Endodermal cell (in vitro differentiated cells): Measurements from ENCODE around the gene ANGEL1. TPM values are rescaled to one million over a fixed set of nuclear protein-coding genes. Genes with fewer than 3 reads are reported as not detected.

Source experiments
- DNase-seq: peaks from one replicate; pipeline ENCODE4 v3.0.0-alpha.2; 2017
- H3K27ac ChIP-seq: 2 replicates; pipeline ENCODE4 v1.5.1; 2013; ENCODE audit warnings: mild to moderate bottlenecking, low read depth, low read length, moderate library complexity
- H3K27me3 ChIP-seq: 2 replicates; pipeline ENCODE4 v1.6.1; 2013; ENCODE audit warnings: mild to moderate bottlenecking, low read length, moderate library complexity; ENCODE audit not compliant: insufficient read depth, control insufficient read depth, poor library complexity, severe bottlenecking
- H3K36me3 ChIP-seq: 2 replicates; pipeline ENCODE4 v1.7.0; 2013; ENCODE audit warnings: mild to moderate bottlenecking, low read length, moderate library complexity; ENCODE audit not compliant: control insufficient read depth, insufficient read depth
- H3K4me1 ChIP-seq: one replicate; pipeline ENCODE4 v1.7.0; 2013; ENCODE audit warnings: low read length; ENCODE audit not compliant: control insufficient read depth, insufficient read depth
- H3K4me3 ChIP-seq: 2 replicates; pipeline ENCODE4 v1.5.1; 2013; ENCODE audit warnings: mild to moderate bottlenecking, low read length, moderate library complexity
- H3K9ac ChIP-seq: 2 replicates; pipeline ENCODE4 v1.6.1; 2013; ENCODE audit warnings: mild to moderate bottlenecking, low read length, moderate library complexity; ENCODE audit not compliant: poor library complexity, severe bottlenecking; ENCODE audit errors: extremely low read depth
- H3K9me3 ChIP-seq: 2 replicates; pipeline ENCODE4 v1.6.1; 2013; ENCODE audit warnings: mild to moderate bottlenecking, low read length, moderate library complexity; ENCODE audit not compliant: control insufficient read depth
- H3K27ac Mint-ChIP-seq: 2 replicates; pipeline ENCODE4 v1.8.0; 2020; ENCODE audit warnings: mixed read lengths
- H3K27me3 Mint-ChIP-seq: 2 replicates; pipeline ENCODE4 v1.8.0; 2021; ENCODE audit warnings: mild to moderate bottlenecking, mixed read lengths; ENCODE audit not compliant: insufficient read depth
- H3K36me3 Mint-ChIP-seq: 2 replicates; pipeline ENCODE4 v1.8.0; 2020; ENCODE audit warnings: low read depth, mixed read lengths
- H3K4me1 Mint-ChIP-seq: 2 replicates; pipeline ENCODE4 v1.8.0; 2020; ENCODE audit warnings: mixed read lengths
- H3K4me3 Mint-ChIP-seq: 2 replicates; pipeline ENCODE4 v1.8.0; 2020; ENCODE audit warnings: mild to moderate bottlenecking, moderate library complexity, mixed read lengths
- H3K9me3 Mint-ChIP-seq: 2 replicates; pipeline ENCODE4 v1.8.0; 2020; ENCODE audit warnings: mild to moderate bottlenecking, mixed read lengths
- CTCF ChIP-seq: fragments of 200-600 bp; sonication (generic); conservative IDR thresholded peaks from 2 replicates; pipeline ENCODE4 v1.5.0; 2021; ENCODE audit warnings: antibody characterized with exemption, mild to moderate bottlenecking
- WGBS, 2 experiments: methylation state at CpG; one replicate each; pipeline versions ENCODE4 v1.1.5 to v1.1.7; 2013; ENCODE audit warnings: missing lambda C conversion rate in 2 of 2, mixed read lengths in 1 of 2; ENCODE audit not compliant: insufficient coverage in 1 of 2, insufficient read length in 1 of 2; 5-methylcytosine and 5-hydroxymethylcytosine counted together
- total RNA-seq, 2 donors: library from RNA; stranded (reverse); fragmentation: NEBNext Ultra II Directional in 1 of 2; extraction: Animal tissue kit (Norgen Biotek cat#: 25700) in 1 of 2; gene quantifications; 2 replicates in 1 of 2; 3 replicates in 1 of 2; pipeline ENCODE4 v1.2.1, GENCODE V29; 2021

ANGEL1 gene
- total RNA-seq, 2 donors from 2014 or later = 21.5 to 32.5 TPM

- Mint-ChIP-seq H3K27ac (no peak overlapping the region), H3K4me3 (no peak overlapping the region), H3K36me3 (no peaks in the 10 kb centered on the region), H3K4me1 (no peaks in the 10 kb centered on the region), H3K27me3 (peaks cover 30% of the 10 kb centered on the region), H3K9me3 (peaks cover 8% of the 10 kb centered on the region)
- 58 to 86% methylated on average over 4 to 6 of the region's 6 CpGs for WGBS, 2 experiments
- TF ChIP-seq CTCF = no peak
- H3K27ac ChIP-seq = no peak overlapping the region
- DNase-seq = no peak
- H3K4me1 ChIP-seq = no peaks in the 10 kb centered on the region
- no peak overlapping the region for H3K4me3 ChIP-seq
- H3K36me3 ChIP-seq = no peaks in the 10 kb centered on the region
- H3K9ac ChIP-seq = no peak overlapping the region
- H3K9me3 ChIP-seq = no peaks in the 10 kb centered on the region
- no peaks in the 10 kb centered on the region for H3K27me3 ChIP-seq
These were observed 59.9 kb downstream of the ANGEL1 start for GRCh38 chr14:76752744-76753143.

DNA sequence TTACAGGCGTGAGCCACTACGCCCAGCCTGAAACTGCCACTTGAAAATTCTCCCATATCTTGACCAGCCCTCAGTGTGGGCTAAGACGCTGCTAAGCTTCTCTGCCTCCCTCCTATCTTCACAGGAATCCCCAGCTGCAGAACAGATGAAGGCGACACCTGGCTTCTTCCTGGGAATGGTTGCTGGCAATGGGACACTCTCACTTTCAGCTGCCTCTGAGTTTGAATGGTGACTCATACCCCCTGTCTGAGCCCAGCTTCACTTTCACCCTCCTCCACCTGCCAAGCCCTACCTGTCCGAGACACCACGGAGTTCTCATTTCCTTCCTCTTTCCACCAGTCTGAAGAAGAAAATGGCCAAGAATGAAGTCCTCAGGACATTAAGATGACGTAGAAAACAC lies 69.7 kb downstream of the ANGEL1 start:
- TF ChIP-seq CTCF = no peak
- Mint-ChIP-seq H3K9me3 (peaks cover 38% of the 10 kb centered on the region), H3K27ac (no peak overlapping the region), H3K4me3 (no peak overlapping the region), H3K36me3 (no peaks in the 10 kb centered on the region), H3K27me3 (peaks cover 22% of the 10 kb centered on the region), H3K4me1 (no peaks in the 10 kb centered on the region)
- Histone ChIP-seq H3K27ac (no peak overlapping the region), H3K27me3 (no peaks in the 10 kb centered on the region), H3K9ac (no peak overlapping the region), H3K36me3 (no peaks in the 10 kb centered on the region), H3K4me1 (no peaks in the 10 kb centered on the region), H3K4me3 (no peak overlapping the region), H3K9me3 (peaks cover 25% of the 10 kb centered on the region)
- peak; percentile 70 for DNase-seq
- 82 to 85% methylated on average over 6 to 7 of the region's 7 CpGs for WGBS, 2 experiments

DNA sequence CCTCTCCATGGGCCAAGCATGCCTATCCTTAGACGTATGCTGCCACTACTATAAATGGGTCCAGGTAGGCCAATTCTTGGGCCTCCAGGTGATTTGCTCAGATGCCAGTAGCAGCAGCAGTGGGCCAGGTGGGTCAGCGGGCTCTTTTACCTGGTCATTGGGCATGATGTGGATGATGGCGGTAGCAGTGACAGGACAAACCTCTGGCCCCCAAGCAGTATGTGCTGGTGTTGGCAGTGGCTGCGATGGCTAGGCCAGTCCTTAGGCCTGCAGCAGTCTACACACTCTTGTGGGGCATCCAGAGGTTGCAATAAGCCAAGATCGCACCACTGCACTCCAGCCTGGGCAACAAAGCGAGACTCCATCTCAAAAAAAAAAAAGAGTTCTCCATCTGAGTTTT lies 70.5 kb downstream of the ANGEL1 start:
- Histone ChIP-seq H3K9ac (no peak overlapping the region), H3K4me1 (no peaks in the 10 kb centered on the region), H3K36me3 (no peaks in the 10 kb centered on the region), H3K9me3 (peaks cover 25% of the 10 kb centered on the region), H3K27me3 (no peaks in the 10 kb centered on the region), H3K27ac (no peak overlapping the region), H3K4me3 (no peak overlapping the region)
- Mint-ChIP-seq H3K36me3 (no peaks in the 10 kb centered on the region), H3K27me3 (peaks cover 18% of the 10 kb centered on the region), H3K9me3 (peaks cover 37% of the 10 kb centered on the region), H3K4me3 (no peak overlapping the region), H3K27ac (no peak overlapping the region), H3K4me1 (no peaks in the 10 kb centered on the region)
- 50 to 80% methylated on average over 2 to 6 of the region's 6 CpGs for WGBS, 2 experiments
- no peak for TF ChIP-seq CTCF
- DNase-seq = no peak
